ENCODE results near the gene AP3D1.
A peak's percentile ranks its signal among the peaks of the same experiment; 100 is the strongest.
"Not testable (repeated sequence)": the region's sequence is repeated elsewhere in the genome, so short reads cannot be mapped to it uniquely, and the experiment has no call there.

AP3D1 gene

GRCh38 chr19:2108251-2109016 is 42.9 kb downstream of the AP3D1 start:
- no peak for DNase-seq

DNA sequence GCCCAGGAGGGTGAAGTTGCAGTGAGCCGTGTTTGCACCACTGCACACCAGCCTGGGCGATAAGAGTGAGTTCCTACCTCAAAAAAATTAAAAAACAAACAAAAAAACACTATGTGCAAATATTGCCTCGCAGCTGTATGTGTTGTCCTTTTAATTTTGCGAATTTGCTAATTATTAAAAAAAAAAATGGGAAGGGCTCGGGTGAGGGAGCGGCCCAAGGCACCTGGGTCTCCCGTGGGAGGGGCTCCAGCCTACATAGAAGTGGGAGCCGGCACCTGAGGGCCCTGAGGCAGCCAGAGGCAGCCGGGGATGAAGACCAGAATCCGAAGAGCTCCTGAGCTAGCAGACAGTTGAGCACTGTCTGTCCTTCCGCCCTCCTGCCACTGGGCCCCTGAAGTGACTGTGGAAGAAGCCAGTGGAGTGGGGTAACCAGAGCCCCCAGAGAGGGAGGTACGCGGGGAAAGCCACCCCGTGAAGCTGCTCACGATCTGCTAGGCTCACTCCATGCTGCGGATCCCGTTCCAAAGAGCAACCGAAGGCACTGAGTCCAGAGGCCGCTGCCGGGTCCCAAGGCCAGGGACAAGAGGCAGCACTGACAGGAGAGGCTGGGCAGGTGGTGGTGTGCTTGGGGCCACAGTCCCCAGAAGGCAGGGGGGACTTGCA is 48.2 kb downstream of the AP3D1 start:
- DNase-seq = no peak

GRCh38 chr19:2101417-2102335 is 49.7 kb downstream of the AP3D1 start:
- no peak for DNase-seq

DNA sequence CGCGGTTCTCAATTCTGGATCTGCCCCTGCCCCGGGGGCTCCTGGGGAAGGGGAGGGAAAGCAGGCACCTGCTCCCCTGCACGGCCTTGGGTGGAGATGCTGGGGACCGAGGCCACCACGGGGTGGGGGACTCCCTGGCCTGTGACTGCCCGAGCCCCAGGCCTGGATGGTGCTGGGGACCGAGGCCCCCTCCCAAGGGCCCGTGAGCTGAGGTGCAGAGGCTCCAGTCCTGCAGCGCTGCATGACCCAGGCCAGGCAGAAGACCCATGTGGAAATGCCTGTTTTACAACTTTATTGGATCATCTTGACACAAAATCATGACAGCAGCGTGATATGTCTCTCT is 50.7 kb downstream of the AP3D1 start:
- no peak for DNase-seq

DNA sequence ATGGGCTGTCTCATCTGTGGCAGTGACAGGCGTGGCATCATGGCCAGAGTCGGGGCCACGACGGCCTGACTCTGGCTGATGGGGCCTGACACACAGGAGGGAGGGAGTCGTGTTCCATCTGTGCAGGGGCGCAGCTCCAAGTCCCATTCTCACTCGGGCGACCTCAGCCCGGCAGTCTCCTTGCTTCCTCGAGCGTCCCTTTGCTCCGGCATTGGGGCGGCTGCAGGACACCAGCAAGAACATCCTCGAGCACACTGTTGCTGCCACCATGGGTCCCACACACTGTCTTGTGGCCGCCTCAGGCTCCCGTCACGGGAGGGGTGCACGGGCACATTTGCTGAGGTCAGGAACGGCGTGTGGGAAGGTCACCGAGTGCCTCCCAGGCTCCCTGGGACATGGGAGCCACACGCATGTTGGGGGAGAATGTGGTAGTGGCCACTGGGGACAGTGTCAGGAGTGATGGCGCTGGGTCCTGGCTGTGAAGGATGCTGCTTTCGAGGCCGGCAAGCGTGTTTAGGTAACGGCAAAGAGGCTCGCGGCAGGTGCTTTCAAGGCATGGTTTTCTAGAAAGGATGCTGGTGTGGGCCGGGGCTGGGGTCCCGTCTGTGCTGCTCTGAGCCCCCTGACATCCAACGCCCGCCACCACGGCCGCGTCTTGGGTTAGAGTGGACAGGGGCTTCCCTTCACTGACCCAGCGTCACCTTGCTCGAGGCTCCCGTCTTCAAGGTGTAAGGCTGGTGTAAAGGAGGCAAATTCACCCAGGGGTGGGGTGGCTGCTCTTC is 51.2 kb downstream of the AP3D1 start:
- no peak for DNase-seq

- DNase-seq = no peak
These were observed 52.3 kb downstream of the AP3D1 start for GRCh38 chr19:2099054-2099501.

GRCh38 chr19:2097886-2098327 is 53.5 kb downstream of the AP3D1 start:
- DNase-seq = no peak

DNA sequence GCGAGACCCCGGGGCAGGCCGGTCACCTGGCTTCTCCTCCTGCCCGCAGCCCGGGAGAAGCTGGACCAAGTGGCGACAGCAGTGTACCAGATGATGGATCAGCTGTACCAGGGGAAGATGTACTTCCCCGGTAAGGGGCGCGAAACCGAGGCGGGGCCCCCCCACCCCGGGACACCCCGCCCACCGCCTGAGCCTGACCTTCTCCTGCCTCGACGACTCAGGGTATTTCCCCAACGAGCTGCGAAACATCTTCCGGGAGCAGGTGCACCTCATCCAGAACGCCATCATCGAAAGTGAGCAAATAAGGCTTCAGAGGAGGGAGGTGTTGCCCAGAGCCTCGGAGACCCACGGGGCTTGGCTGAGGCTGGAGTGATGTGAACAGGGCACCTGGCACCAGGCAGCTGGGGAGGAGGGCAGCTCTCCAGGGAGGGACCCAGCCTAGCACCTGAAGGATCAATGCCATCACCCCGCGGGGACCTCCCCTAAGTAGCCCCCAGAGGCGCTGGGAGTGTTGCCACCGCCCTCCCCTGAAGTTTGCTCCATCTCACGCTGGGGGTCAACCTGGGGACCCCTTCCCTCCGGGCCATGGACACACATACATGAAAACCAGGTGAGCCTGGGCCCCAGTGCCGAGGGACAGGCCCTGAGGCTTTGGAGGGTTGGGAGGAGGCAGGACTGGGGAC is 54.0 kb downstream of the AP3D1 start:
- DNase-seq = peak; percentile 38

- peak; percentile 100 for DNase-seq
These were observed 54.7 kb downstream of the AP3D1 start, which contains the start of gene IZUMO4 for GRCh38 chr19:2096480-2097202. IZUMO4 (plus strand) TSS chr19:2096915; CDS start chr19:2096946, 31 bp downstream.

DNA sequence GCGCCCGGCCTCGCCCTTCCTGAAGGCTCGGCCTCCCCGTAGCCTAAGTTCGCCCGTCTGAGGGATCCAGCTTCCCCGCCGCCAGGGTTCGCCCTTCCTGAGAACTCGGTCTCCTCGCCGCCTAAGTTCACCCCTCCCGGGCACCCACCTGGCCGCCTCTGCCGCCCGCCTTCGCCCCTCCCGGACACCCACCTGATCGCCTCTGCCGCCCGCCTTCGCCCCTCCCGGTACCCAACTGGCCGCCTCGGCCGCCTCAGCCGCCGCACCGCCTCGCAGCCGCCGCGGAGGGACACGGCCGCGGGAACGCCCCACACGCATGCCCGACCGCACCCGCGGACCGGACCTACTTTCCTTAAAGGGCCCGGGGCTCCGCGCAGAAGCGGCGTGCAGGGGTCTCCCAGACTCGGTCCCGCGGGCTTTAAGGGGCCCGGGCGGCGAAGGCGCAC is 55.3 kb downstream of the AP3D1 start, which contains the start of gene MOB3A:
MOB3A (minus strand) TSS at position 293 of the 446 bp plus-strand sequence. CDS start 17,766 bp downstream, outside the sequence.
- DNase-seq = peak; percentile 82

DNA sequence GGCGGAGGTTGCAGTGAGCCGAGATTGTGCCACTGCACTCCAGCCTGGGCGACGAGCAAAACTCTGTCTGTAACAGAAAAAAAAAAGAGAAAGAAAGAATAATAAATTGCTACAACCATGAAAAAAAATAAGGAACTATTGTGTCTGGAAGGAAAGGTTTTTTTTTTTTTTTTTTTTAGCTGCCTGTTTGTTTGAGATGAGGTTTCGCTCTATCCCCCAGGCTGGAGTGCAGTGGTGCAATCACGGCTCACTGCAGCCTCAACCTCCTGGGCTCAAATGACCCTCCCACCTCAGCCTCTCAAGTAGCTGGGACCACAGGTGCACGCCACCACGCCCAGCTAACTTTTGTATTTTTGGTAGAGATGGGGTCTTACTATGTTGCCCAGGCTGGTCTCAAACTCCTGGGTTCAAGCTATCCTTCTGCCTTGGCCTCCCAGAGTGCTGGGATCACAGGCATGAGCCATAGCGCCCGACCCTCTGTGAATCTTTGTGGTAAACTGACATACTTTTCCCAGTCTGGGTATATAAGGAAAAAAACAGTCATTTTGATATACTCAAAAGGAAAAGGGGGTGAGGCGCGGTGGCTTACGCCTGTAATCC is 59.3 kb downstream of the AP3D1 start:
- DNase-seq = not testable (repeated sequence)

- DNase-seq = no peak
These were observed 61.7 kb downstream of the AP3D1 start for GRCh38 chr19:2089727-2090053.

DNA sequence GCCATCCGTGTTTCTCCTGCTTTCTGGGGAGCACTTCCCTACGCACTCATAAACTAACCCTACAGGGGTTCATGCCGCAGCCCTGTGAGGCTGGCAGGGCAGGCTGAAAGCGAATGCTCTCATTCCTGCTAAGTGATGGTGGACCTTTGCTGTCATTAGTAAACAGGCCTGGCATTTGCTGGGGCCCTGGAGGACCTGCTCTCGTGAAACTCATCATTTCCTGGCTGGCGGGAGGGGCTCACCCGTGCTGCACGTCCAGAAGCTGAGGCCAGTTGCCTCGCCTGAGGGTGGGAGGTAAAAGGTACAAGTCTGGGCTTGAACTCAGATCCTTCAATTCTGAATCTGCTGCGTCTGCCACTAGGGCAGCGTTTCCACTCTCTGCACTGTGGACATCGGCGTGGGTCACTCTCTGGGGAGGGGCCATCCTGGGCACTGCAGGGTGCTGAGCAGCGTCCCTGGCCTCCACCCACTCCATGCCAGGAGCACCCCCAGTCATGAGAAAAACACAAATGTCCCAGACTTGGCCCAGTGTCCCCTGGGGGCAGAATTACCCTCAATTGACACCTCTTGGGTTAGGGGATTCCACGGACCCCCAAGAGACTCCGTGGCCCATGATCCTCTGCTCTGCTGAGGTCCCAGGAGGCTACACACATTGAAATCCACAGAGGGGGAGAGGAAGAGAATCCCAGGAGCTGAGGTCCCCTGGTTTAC is 62.2 kb downstream of the AP3D1 start:
- no peak for DNase-seq

DNA sequence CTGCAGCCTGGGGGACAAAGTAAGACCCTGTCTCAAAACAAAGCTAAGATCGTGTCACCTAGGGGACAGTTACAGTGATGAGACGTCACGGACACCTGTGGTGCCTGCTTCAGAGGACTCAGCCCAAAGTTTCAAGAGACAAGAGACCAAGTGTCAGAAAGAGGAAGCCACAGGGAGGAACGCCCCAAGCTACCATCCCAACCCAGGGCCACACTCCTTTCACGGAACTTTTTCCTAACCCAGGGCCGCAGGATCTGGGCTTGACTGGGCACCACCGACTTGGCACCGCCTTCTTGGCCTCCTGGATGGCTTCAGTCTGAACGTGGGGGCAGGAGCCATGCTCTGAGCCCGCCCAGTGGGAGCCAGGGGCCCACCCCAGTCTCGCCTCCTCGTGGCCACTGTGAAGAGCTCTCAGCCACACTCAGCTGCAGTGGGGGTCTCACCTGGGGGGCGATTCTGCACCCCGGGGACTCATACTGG is 63.7 kb downstream of the AP3D1 start:
- DNase-seq = no peak

- DNase-seq = not testable (repeated sequence)
These were observed 64.4 kb downstream of the AP3D1 start for GRCh38 chr19:2086695-2087620.

- peak; percentile 90 for DNase-seq
These were observed 66.2 kb downstream of the AP3D1 start for GRCh38 chr19:2084993-2085720.

GRCh38 chr19:2083174-2083854 is 68.1 kb downstream of the AP3D1 start:
- peak; percentile 68 for DNase-seq
